ENCODE data around the gene NTF3. TPM values are rescaled to one million over a fixed set of nuclear protein-coding genes. Genes with fewer than 3 reads are reported as not detected.

NTF3 gene
- total RNA-seq, 2 donors from 2014 or later, result 0.71 to 4.1 TPM

GRCh38 chr12:5433081-5433844, 1.4 kb downstream of the NTF3 start:
- no peaks in the 10 kb centered on the region for H3K36me3 ChIP-seq (ENCODE audit: control insufficient read depth, insufficient read depth, low read length)
- H3K27ac Mint-ChIP-seq, result no peak overlapping the region
- peaks cover 79% of the 10 kb centered on the region for H3K27me3 ChIP-seq (ENCODE audit: control insufficient read depth, insufficient read depth, low read length, poor library complexity, severe bottlenecking)
- peak; percentile 90 for DNase-seq
- peaks cover 5% of the 10 kb centered on the region for H3K4me1 ChIP-seq (ENCODE audit: control insufficient read depth, insufficient read depth, low read length)
- peaks cover 6% of the 10 kb centered on the region for H3K9me3 Mint-ChIP-seq
- peak overlapping the region; percentile 76 for H3K4me3 ChIP-seq (ENCODE audit: low read length)
- H3K9ac ChIP-seq (ENCODE audit: extremely low read depth, low read length, poor library complexity, severe bottlenecking), result no peak overlapping the region
- peaks cover 33% of the 10 kb centered on the region for H3K4me1 Mint-ChIP-seq
- H3K36me3 Mint-ChIP-seq (ENCODE audit: low read depth), result peaks cover 4% of the 10 kb centered on the region
- no peak for TF ChIP-seq CTCF (conservative IDR thresholded peaks at IDR 0.05)
- no peak overlapping the region for H3K4me3 Mint-ChIP-seq
- no peaks in the 10 kb centered on the region for H3K9me3 ChIP-seq (ENCODE audit: control insufficient read depth, low read length)
- 0 to 1% methylated on average over 19 to 59 of the region's 59 CpGs for WGBS, 2 experiments (ENCODE audit: insufficient coverage in 1 of 2, insufficient read length in 1 of 2)
- no peak overlapping the region for H3K27ac ChIP-seq (ENCODE audit: low read depth, low read length)
- peaks cover 23% of the 10 kb centered on the region for H3K27me3 Mint-ChIP-seq (ENCODE audit: insufficient read depth)

DNA sequence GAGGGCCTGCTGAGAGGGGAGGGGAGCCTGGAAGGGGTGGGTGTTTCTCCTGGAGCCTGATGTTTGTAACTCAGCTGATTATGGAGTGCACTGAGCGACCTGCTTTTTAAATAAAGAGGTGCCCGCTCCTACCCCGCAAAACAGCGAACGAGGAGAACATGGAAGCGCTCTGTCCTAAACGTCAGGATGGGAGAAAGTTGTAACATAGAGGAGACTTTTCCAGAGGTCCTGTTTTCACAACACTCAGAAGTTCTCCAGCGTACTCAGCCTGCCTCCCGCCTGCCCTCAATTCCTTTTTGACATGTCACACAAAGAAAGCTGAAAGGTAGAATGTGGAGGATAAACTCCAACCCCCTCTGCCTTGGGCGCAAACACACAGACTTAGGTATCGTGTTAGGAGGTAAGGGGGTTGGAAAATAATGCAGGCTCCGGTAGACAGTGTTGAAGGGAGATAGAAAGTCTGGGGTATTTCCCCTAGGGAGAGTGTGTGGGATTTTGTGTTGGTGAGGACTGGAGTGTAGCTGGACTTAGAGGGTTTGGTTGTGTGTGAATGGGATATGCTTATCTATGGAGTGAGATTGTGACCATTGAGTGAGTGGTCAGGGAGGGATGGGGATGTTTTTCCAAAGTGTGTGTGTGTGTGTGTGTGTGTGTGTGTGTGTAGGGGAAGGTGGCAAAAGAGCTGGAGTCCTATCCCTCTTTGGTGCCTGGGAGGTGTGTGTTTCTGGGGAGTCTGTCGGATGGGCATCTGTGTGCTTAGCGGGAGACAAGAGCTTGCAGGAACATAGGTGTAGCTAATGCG, 2.1 kb downstream of the NTF3 start:
- Mint-ChIP-seq H3K4me1 (peaks cover 32% of the 10 kb centered on the region), H3K36me3 (ENCODE audit: low read depth) (peaks cover 4% of the 10 kb centered on the region), H3K9me3 (peaks cover 8% of the 10 kb centered on the region), H3K4me3 (no peak overlapping the region), H3K27ac (no peak overlapping the region), H3K27me3 (ENCODE audit: insufficient read depth) (peaks cover 23% of the 10 kb centered on the region)
- WGBS, 2 experiments (ENCODE audit: insufficient coverage in 1 of 2, insufficient read length in 1 of 2), result 13 to 28% methylated on average over 9 to 15 of the region's 15 CpGs
- no peaks in the 10 kb centered on the region for H3K36me3 ChIP-seq (ENCODE audit: control insufficient read depth, insufficient read depth, low read length)
- peaks cover 4% of the 10 kb centered on the region for H3K4me1 ChIP-seq (ENCODE audit: control insufficient read depth, insufficient read depth, low read length)
- peaks cover 79% of the 10 kb centered on the region for H3K27me3 ChIP-seq (ENCODE audit: control insufficient read depth, insufficient read depth, low read length, poor library complexity, severe bottlenecking)
- DNase-seq, result peak; percentile 54
- no peak overlapping the region for H3K9ac ChIP-seq (ENCODE audit: extremely low read depth, low read length, poor library complexity, severe bottlenecking)
- TF ChIP-seq CTCF (conservative IDR thresholded peaks at IDR 0.05), result no peak
- H3K4me3 ChIP-seq (ENCODE audit: low read length), result peak overlapping the region; percentile 76
- H3K27ac ChIP-seq (ENCODE audit: low read depth, low read length), result no peak overlapping the region
- H3K9me3 ChIP-seq (ENCODE audit: control insufficient read depth, low read length), result no peaks in the 10 kb centered on the region

- Histone ChIP-seq H3K4me1 (ENCODE audit: control insufficient read depth, insufficient read depth, low read length) (no peaks in the 10 kb centered on the region), H3K27me3 (ENCODE audit: control insufficient read depth, insufficient read depth, low read length, poor library complexity, severe bottlenecking) (peaks cover 79% of the 10 kb centered on the region), H3K36me3 (ENCODE audit: control insufficient read depth, insufficient read depth, low read length) (no peaks in the 10 kb centered on the region), H3K9ac (ENCODE audit: extremely low read depth, low read length, poor library complexity, severe bottlenecking) (no peak overlapping the region), H3K4me3 (ENCODE audit: low read length) (no peak overlapping the region), H3K27ac (ENCODE audit: low read depth, low read length) (no peak overlapping the region), H3K9me3 (ENCODE audit: control insufficient read depth, low read length) (no peaks in the 10 kb centered on the region)
- Mint-ChIP-seq H3K36me3 (ENCODE audit: low read depth) (peaks cover 4% of the 10 kb centered on the region), H3K27ac (no peak overlapping the region), H3K9me3 (peaks cover 8% of the 10 kb centered on the region), H3K27me3 (ENCODE audit: insufficient read depth) (peaks cover 27% of the 10 kb centered on the region), H3K4me3 (no peak overlapping the region), H3K4me1 (peaks cover 27% of the 10 kb centered on the region)
- DNase-seq, result peak; percentile 7
- TF ChIP-seq CTCF (conservative IDR thresholded peaks at IDR 0.05), result no peak
- WGBS, 2 experiments (ENCODE audit: insufficient coverage in 1 of 2, insufficient read length in 1 of 2), result 54 to 75% methylated on average over 4 to 6 of the region's 6 CpGs
These were observed 3.0 kb downstream of the NTF3 start for GRCh38 chr12:5434647-5435560.
